Activated gamma-delta T cell (primary cell): ENCODE data around the gene PVALEF.

Experiments
- DNase-seq: peaks from one replicate; lab custom pipeline; 2025; lab: John Stamatoyannopoulos, UW

PVALEF gene

GRCh38 chr17:81182596-81182995 lies 17.3 kb downstream of the PVALEF start:
- DNase-seq: no peak

- no peak for DNase-seq
These were observed 18.0 kb downstream of the PVALEF start for GRCh38 chr17:81183316-81183715.

- DNase-seq: no peak
These were observed 18.5 kb downstream of the PVALEF start for GRCh38 chr17:81183807-81184206.

GRCh38 chr17:81184555-81184954 lies 19.2 kb downstream of the PVALEF start:
- DNase-seq: no peak

GRCh38 chr17:81186203-81186602 lies 20.9 kb downstream of the PVALEF start:
- DNase-seq: no peak

GRCh38 chr17:81187120-81187519 lies 21.8 kb downstream of the PVALEF start:
- no peak for DNase-seq

GRCh38 chr17:81187586-81188490 lies 22.5 kb downstream of the PVALEF start:
- no peak for DNase-seq

- DNase-seq: no peak
These were observed 23.2 kb downstream of the PVALEF start for GRCh38 chr17:81188491-81188840.

- no peak for DNase-seq
These were observed 23.7 kb downstream of the PVALEF start for GRCh38 chr17:81189016-81189415.

- no peak for DNase-seq
These were observed 24.6 kb downstream of the PVALEF start for GRCh38 chr17:81189670-81190530.

GRCh38 chr17:81190591-81190990 lies 25.3 kb downstream of the PVALEF start:
- DNase-seq: no peak

GRCh38 chr17:81191116-81191515 lies 25.8 kb downstream of the PVALEF start:
- no peak for DNase-seq

GRCh38 chr17:81191646-81192045 lies 26.3 kb downstream of the PVALEF start:
- no peak for DNase-seq

- no peak for DNase-seq
These were observed 27.2 kb downstream of the PVALEF start for GRCh38 chr17:81192386-81193050.

- no peak for DNase-seq
These were observed 27.7 kb downstream of the PVALEF start for GRCh38 chr17:81193051-81193410.

GRCh38 chr17:81193470-81194224 lies 28.3 kb downstream of the PVALEF start:
- no peak for DNase-seq

GRCh38 chr17:81194225-81194760 lies 29.0 kb downstream of the PVALEF start:
- DNase-seq: no peak

GRCh38 chr17:81194941-81195901 lies 29.9 kb downstream of the PVALEF start:
- no peak for DNase-seq

GRCh38 chr17:81195941-81196495 lies 30.7 kb downstream of the PVALEF start:
- no peak for DNase-seq
